RKO (cell line): ENCODE data around the gene TMED8.
"Not testable (repeated sequence)": the region's sequence is repeated elsewhere in the genome, so short reads cannot be mapped to it uniquely, and the experiment has no call there.

Source experiments
- DNase-seq: peaks from one replicate; pipeline ENCODE4 v3.0.0-alpha.2; 2016; ENCODE audit warnings: low spot score

TMED8 gene

GRCh38 chr14:77364146-77364545 lies 12.7 kb downstream of the TMED8 start:
- no peak for DNase-seq

- DNase-seq, result no peak
These were observed 17.3 kb downstream of the TMED8 start for GRCh38 chr14:77359626-77360025.

- DNase-seq, result no peak
These were observed 20.0 kb downstream of the TMED8 start for GRCh38 chr14:77356899-77357298.

- DNase-seq, result no peak
These were observed 21.1 kb downstream of the TMED8 start for GRCh38 chr14:77355811-77356210.

- no peak for DNase-seq
These were observed 23.3 kb downstream of the TMED8 start for GRCh38 chr14:77353469-77354141.

- DNase-seq, result no peak
These were observed 29.1 kb downstream of the TMED8 start for GRCh38 chr14:77347751-77348150.

GRCh38 chr14:77346495-77346894 lies 30.4 kb downstream of the TMED8 start:
- no peak for DNase-seq

GRCh38 chr14:77344377-77344996 lies 32.4 kb downstream of the TMED8 start:
- DNase-seq, result no peak

- no peak for DNase-seq
These were observed 33.2 kb downstream of the TMED8 start for GRCh38 chr14:77343662-77344061.

- DNase-seq, result no peak
These were observed 34.0 kb downstream of the TMED8 start for GRCh38 chr14:77342726-77343397.

GRCh38 chr14:77340389-77340788 lies 36.5 kb downstream of the TMED8 start:
- no peak for DNase-seq

GRCh38 chr14:77339407-77339806 lies 37.5 kb downstream of the TMED8 start:
- peak; percentile 64 for DNase-seq

GRCh38 chr14:77338302-77338701 lies 38.6 kb downstream of the TMED8 start:
- no peak for DNase-seq

GRCh38 chr14:77337880-77338279 lies 39.0 kb downstream of the TMED8 start:
- no peak for DNase-seq

- not testable (repeated sequence) for DNase-seq
These were observed 39.6 kb downstream of the TMED8 start for GRCh38 chr14:77337255-77337654.

- DNase-seq, result no peak
These were observed 41.3 kb downstream of the TMED8 start for GRCh38 chr14:77335576-77335975.

- DNase-seq, result no peak
These were observed 47.0 kb downstream of the TMED8 start for GRCh38 chr14:77329872-77330271.

GRCh38 chr14:77327111-77327510 lies 49.8 kb downstream of the TMED8 start:
- no peak for DNase-seq

- DNase-seq, result no peak
These were observed 51.2 kb downstream of the TMED8 start for GRCh38 chr14:77325746-77326094.

- no peak for DNase-seq
These were observed 51.8 kb downstream of the TMED8 start for GRCh38 chr14:77324816-77325745.

GRCh38 chr14:77324289-77324688 lies 52.6 kb downstream of the TMED8 start:
- no peak for DNase-seq

- DNase-seq, result no peak
These were observed 53.3 kb downstream of the TMED8 start for GRCh38 chr14:77323571-77323970.
